WTC11 (cell line): ENCODE data around the gene ST6GALNAC3. TPM values are rescaled to one million over a fixed set of nuclear protein-coding genes. Genes with fewer than 3 reads are reported as not detected.

Experiments
- ATAC-seq: fragments of 200-7000 bp; cut with Tn5 transposase; 2 replicates; pipeline ENCODE4 v1.10.0; 2021; ENCODE audit warnings: mild to moderate bottlenecking, moderate library complexity
- CTCF ChIA-PET: fragments of 300-600 bp; sonication (Branson Sonifier 250); formaldehyde crosslinking; loops from one replicate; lab custom pipeline; 2021; ENCODE audit warnings: antibody characterized with exemption; lab: Charles Lee
- POLR2A ChIA-PET: fragments of 350-600 bp; sonication (Branson Sonifier 250); formaldehyde crosslinking; loops from one replicate; lab custom pipeline; 2021; ENCODE audit warnings: antibody characterized with exemption; lab: Charles Lee
- DNase-seq: peaks from one replicate; pipeline ENCODE4 v3.0.0; 2021; ENCODE audit warnings: low spot score
- H3K27ac Mint-ChIP-seq: 2 replicates; pipeline ENCODE4 v1.8.0; 2021; ENCODE audit warnings: mixed read lengths
- H3K27me3 Mint-ChIP-seq: 2 replicates; pipeline ENCODE4 v1.8.0; 2021; ENCODE audit warnings: low read depth, mild to moderate bottlenecking, moderate library complexity, mixed read lengths
- H3K36me3 Mint-ChIP-seq: 2 replicates; pipeline ENCODE4 v1.8.0; 2021; ENCODE audit warnings: mixed read lengths
- H3K4me1 Mint-ChIP-seq: 2 replicates; pipeline ENCODE4 v1.8.0; 2022; ENCODE audit warnings: mixed read lengths
- H3K4me3 Mint-ChIP-seq: 2 replicates; pipeline ENCODE4 v1.8.0; 2021; ENCODE audit warnings: mild to moderate bottlenecking, moderate library complexity, mixed read lengths
- H3K9me3 Mint-ChIP-seq: 2 replicates; pipeline ENCODE4 v1.8.0; 2021; ENCODE audit warnings: mixed read lengths
- ATF1 ChIP-seq: sonication (generic); formaldehyde crosslinking; IDR thresholded peaks from 2 replicates; pipeline ENCODE4 v1.8.1; 2023; ENCODE audit warnings: mild to moderate bottlenecking, moderate library complexity, missing genetic modification reagents
- ATF6 ChIP-seq: sonication (generic); formaldehyde crosslinking; IDR thresholded peaks from 2 replicates; pipeline ENCODE4 v1.8.1; 2023; ENCODE audit warnings: mild to moderate bottlenecking, missing genetic modification reagents
- CBFB ChIP-seq: sonication (generic); formaldehyde crosslinking; IDR thresholded peaks from 2 replicates; pipeline ENCODE4 v1.8.1; 2022; ENCODE audit warnings: mild to moderate bottlenecking, low read depth, missing genetic modification reagents
- CREB1 ChIP-seq: sonication (generic); formaldehyde crosslinking; IDR thresholded peaks from 2 replicates; pipeline ENCODE4 v1.8.0; 2023; ENCODE audit warnings: mild to moderate bottlenecking, missing genetic modification reagents
- E2F5 ChIP-seq: sonication (generic); formaldehyde crosslinking; IDR thresholded peaks from 2 replicates; pipeline ENCODE4 v1.8.1; 2022; ENCODE audit warnings: mild to moderate bottlenecking, moderate library complexity, missing genetic modification reagents
- JAZF1 ChIP-seq: fragments of 250-450 bp; sonication (Bioruptor Pico); IDR thresholded peaks from 2 replicates; pipeline ENCODE4 v1.9.0; 2021; ENCODE audit warnings: moderate library complexity, mild to moderate bottlenecking, inconsistent platforms
- MLX ChIP-seq: sonication (generic); formaldehyde crosslinking; IDR thresholded peaks from 2 replicates; pipeline ENCODE4 v1.8.1; 2023; ENCODE audit warnings: mild to moderate bottlenecking, missing genetic modification reagents, moderate library complexity
- MYBL2 ChIP-seq: sonication (generic); formaldehyde crosslinking; IDR thresholded peaks from 2 replicates; pipeline ENCODE4 v1.8.1; 2023; ENCODE audit warnings: mild to moderate bottlenecking, moderate library complexity, missing genetic modification reagents
- NFYB ChIP-seq: sonication (generic); formaldehyde crosslinking; conservative IDR thresholded peaks from 2 replicates; pipeline ENCODE4 v1.8.0; 2022; ENCODE audit warnings: low read depth, missing genetic modification reagents
- RORB ChIP-seq: fragments of 250-450 bp; sonication (Bioruptor Pico); IDR thresholded peaks from 2 replicates; pipeline ENCODE4 v1.9.0; 2021; ENCODE audit warnings: mild to moderate bottlenecking
- SMAD3 ChIP-seq: sonication (generic); formaldehyde crosslinking; IDR thresholded peaks from 2 replicates; pipeline ENCODE4 v1.8.0; 2022; ENCODE audit warnings: missing genetic modification reagents, mild to moderate bottlenecking, borderline replicate concordance
- ZBTB21 ChIP-seq: sonication (generic); formaldehyde crosslinking; IDR thresholded peaks from 2 replicates; pipeline ENCODE4 v1.8.1; 2023; ENCODE audit warnings: mild to moderate bottlenecking, missing genetic modification reagents, borderline replicate concordance
- ZNF317 ChIP-seq: sonication (generic); formaldehyde crosslinking; IDR thresholded peaks from 2 replicates; pipeline ENCODE4 v1.8.1; 2023; ENCODE audit warnings: low read depth, mild to moderate bottlenecking, moderate library complexity, missing genetic modification reagents, borderline replicate concordance
- ZNF425 ChIP-seq: fragments of 250-450 bp; sonication (Bioruptor Pico); conservative IDR thresholded peaks from 2 replicates; pipeline ENCODE4 v1.9.0; 2021; ENCODE audit warnings: mild to moderate bottlenecking
- total RNA-seq: library from RNA; stranded (reverse); gene quantifications from 3 replicates; pipeline ENCODE4 v1.2.3, GENCODE V29; 2021
- TF ChIP-seq, protein P1 (sequence below): fragments of 250-450 bp; sonication (Bioruptor Pico); IDR thresholded peaks from 2 replicates; pipeline ENCODE4 v1.9.0; 2021; ENCODE audit warnings: mild to moderate bottlenecking
- TF ChIP-seq, protein P2 (sequence below): fragments of 250-450 bp; sonication (Bioruptor Pico); IDR thresholded peaks from 2 replicates; pipeline ENCODE4 v2.1.2; 2022; ENCODE audit warnings: mild to moderate bottlenecking, moderate library complexity
- TF ChIP-seq, protein P3 (sequence below): fragments of 250-450 bp; sonication (Bioruptor Pico); IDR thresholded peaks from 2 replicates; pipeline ENCODE4 v1.9.0; 2021; ENCODE audit warnings: mild to moderate bottlenecking, borderline replicate concordance

Gene ST6GALNAC3
- total RNA-seq, 1 experiment from 2014 or later, result 11.9 TPM

- POLR2A ChIA-PET, result no interaction called here
- no peaks in the 10 kb centered on the region for H3K27me3 Mint-ChIP-seq
- CTCF ChIA-PET, result no interaction called here
- H3K4me3 Mint-ChIP-seq, result no peak overlapping the region
- H3K9me3 Mint-ChIP-seq, result no peaks in the 10 kb centered on the region
- ATAC-seq (no peak), DNase-seq (no peak)
- peaks cover 10% of the 10 kb centered on the region for H3K4me1 Mint-ChIP-seq
- no peak for TF ChIP-seq ZNF317 (CRISPR knock-in tag)
- TF ChIP-seq ATF6, result no peak
- no peak for TF ChIP-seq ZBTB21 (CRISPR knock-in tag)
- no peak for TF ChIP-seq SMAD3 (CRISPR knock-in tag)
- TF ChIP-seq NFYB (CRISPR knock-in tag), result no peak
- no peak for TF ChIP-seq CREB1
- TF ChIP-seq, protein P1, sequence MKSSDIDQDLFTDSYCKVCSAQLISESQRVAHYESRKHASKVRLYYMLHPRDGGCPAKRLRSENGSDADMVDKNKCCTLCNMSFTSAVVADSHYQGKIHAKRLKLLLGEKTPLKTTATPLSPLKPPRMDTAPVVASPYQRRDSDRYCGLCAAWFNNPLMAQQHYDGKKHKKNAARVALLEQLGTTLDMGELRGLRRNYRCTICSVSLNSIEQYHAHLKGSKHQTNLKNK (CRISPR knock-in tag), result no peak
- no peak for TF ChIP-seq MYBL2 (CRISPR knock-in tag)
- TF ChIP-seq, protein P2, sequence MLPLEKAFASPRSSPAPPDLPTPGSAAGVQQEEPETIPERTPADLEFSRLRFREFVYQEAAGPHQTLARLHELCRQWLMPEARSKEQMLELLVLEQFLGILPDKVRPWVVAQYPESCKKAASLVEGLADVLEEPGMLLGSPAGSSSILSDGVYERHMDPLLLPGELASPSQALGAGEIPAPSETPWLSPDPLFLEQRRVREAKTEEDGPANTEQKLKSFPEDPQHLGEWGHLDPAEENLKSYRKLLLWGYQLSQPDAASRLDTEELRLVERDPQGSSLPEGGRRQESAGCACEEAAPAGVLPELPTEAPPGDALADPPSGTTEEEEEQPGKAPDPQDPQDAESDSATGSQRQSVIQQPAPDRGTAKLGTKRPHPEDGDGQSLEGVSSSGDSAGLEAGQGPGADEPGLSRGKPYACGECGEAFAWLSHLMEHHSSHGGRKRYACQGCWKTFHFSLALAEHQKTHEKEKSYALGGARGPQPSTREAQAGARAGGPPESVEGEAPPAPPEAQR, result no peak
- no peak for TF ChIP-seq ATF1 (CRISPR knock-in tag)
- TF ChIP-seq MLX, result no peak
- TF ChIP-seq, protein P3, sequence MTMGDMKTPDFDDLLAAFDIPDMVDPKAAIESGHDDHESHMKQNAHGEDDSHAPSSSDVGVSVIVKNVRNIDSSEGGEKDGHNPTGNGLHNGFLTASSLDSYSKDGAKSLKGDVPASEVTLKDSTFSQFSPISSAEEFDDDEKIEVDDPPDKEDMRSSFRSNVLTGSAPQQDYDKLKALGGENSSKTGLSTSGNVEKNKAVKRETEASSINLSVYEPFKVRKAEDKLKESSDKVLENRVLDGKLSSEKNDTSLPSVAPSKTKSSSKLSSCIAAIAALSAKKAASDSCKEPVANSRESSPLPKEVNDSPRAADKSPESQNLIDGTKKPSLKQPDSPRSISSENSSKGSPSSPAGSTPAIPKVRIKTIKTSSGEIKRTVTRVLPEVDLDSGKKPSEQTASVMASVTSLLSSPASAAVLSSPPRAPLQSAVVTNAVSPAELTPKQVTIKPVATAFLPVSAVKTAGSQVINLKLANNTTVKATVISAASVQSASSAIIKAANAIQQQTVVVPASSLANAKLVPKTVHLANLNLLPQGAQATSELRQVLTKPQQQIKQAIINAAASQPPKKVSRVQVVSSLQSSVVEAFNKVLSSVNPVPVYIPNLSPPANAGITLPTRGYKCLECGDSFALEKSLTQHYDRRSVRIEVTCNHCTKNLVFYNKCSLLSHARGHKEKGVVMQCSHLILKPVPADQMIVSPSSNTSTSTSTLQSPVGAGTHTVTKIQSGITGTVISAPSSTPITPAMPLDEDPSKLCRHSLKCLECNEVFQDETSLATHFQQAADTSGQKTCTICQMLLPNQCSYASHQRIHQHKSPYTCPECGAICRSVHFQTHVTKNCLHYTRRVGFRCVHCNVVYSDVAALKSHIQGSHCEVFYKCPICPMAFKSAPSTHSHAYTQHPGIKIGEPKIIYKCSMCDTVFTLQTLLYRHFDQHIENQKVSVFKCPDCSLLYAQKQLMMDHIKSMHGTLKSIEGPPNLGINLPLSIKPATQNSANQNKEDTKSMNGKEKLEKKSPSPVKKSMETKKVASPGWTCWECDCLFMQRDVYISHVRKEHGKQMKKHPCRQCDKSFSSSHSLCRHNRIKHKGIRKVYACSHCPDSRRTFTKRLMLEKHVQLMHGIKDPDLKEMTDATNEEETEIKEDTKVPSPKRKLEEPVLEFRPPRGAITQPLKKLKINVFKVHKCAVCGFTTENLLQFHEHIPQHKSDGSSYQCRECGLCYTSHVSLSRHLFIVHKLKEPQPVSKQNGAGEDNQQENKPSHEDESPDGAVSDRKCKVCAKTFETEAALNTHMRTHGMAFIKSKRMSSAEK (CRISPR knock-in tag), result no peak
- TF ChIP-seq JAZF1 (CRISPR knock-in tag), result no peak
- TF ChIP-seq CBFB (CRISPR knock-in tag), result no peak
- TF ChIP-seq RORB (CRISPR knock-in tag), result no peak
- no peak for TF ChIP-seq ZNF425
- TF ChIP-seq E2F5 (CRISPR knock-in tag), result no peak
- no peaks in the 10 kb centered on the region for H3K36me3 Mint-ChIP-seq
- no peak overlapping the region for H3K27ac Mint-ChIP-seq
These were observed 352.1 kb downstream of the ST6GALNAC3 start for GRCh38 chr1:76426606-76427005.
